ENCODE measurements around the gene TMEM100.

Gene TMEM100, protein sequence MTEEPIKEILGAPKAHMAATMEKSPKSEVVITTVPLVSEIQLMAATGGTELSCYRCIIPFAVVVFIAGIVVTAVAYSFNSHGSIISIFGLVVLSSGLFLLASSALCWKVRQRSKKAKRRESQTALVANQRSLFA

DNA sequence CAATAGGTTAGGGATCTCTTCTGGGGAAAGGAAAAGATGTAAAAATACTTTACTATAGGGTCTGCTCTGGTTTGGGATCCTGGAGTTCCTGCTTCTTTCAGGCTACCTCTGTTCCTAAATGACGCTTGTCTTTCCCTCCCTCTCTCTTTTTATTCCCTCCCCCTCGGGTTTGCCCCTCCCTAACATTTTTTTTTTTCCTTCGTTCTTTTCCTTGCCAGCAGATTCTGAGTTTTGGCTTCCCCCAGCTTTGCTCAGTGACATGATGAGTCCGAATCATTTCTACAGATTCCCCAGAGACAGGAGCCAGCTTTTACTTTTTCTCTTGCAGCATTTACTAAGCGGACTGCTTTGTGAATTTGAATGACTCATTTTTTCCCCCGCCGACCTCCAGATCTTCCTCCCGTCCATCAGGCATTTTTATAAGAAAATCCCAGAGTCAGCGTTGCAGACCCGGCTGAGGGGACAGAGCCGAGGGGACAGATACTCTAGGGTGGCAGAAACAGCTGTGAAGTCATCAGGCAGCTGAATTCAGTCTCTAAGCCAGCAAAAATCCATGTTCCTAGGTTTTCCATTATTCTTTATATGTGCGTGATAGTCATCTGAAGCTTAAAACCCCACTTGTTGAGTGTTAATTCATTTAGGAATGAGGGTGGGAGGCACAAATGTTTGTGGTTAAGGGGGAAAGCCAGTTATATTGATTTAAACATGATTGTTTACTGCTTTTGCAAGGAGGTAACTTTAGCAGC is at the start of gene TMEM100:
Gene TMEM100 (minus strand): TSS at position 123 of the 746 bp plus-strand sequence. CDS start 1,794 bp downstream, outside the sequence.
- no peaks in the 10 kb centered on the region for H3K27me3 ChIP-seq (ENCODE audit: insufficient read depth, poor library complexity, severe bottlenecking)
- no peaks in the 10 kb centered on the region for H3K36me3 ChIP-seq (ENCODE audit: low read depth)
- no peak for ATAC-seq (ENCODE audit: low read depth)
- TF ChIP-seq, protein P1, sequence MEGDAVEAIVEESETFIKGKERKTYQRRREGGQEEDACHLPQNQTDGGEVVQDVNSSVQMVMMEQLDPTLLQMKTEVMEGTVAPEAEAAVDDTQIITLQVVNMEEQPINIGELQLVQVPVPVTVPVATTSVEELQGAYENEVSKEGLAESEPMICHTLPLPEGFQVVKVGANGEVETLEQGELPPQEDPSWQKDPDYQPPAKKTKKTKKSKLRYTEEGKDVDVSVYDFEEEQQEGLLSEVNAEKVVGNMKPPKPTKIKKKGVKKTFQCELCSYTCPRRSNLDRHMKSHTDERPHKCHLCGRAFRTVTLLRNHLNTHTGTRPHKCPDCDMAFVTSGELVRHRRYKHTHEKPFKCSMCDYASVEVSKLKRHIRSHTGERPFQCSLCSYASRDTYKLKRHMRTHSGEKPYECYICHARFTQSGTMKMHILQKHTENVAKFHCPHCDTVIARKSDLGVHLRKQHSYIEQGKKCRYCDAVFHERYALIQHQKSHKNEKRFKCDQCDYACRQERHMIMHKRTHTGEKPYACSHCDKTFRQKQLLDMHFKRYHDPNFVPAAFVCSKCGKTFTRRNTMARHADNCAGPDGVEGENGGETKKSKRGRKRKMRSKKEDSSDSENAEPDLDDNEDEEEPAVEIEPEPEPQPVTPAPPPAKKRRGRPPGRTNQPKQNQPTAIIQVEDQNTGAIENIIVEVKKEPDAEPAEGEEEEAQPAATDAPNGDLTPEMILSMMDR (IDR thresholded peaks at IDR 0.05; ENCODE audit: poor library complexity, severe bottlenecking): no peak
- H3K4me3 ChIP-seq (ENCODE audit: severe bottlenecking): no peak within 1 kb of the TSS
- no peak for DNase-seq (ENCODE audit: low spot score)
- H3K4me1 ChIP-seq (ENCODE audit: insufficient read depth, poor library complexity, severe bottlenecking): peaks cover 19% of the 10 kb centered on the region
- no peaks in the 10 kb centered on the region for H3K9me3 ChIP-seq (ENCODE audit: severe bottlenecking)
- H3K27ac ChIP-seq (ENCODE audit: poor library complexity, severe bottlenecking): no peak within 1 kb of the TSS

DNA sequence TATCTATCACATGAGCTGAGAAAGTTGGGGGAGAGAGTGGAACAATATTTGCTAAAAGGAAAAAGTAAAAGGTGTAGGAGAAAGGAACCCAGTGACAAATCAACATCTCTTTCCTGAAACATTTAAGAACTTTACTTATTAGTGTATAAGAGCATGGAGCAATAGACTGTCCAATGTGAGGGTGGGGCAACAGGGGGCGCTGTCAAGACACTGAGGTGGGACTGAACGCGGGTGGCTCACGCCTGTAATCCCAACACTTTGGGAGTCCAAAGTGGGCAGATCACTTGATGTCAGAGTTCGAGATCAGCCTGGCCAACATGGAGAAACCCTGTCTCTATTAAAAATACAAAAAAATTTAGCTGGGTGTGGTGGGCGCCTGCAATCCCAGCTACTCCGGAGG is 49.4 kb upstream of the TMEM100 start:
- Histone ChIP-seq H3K4me1 (ENCODE audit: insufficient read depth, poor library complexity, severe bottlenecking) (peaks cover 7% of the 10 kb centered on the region), H3K36me3 (ENCODE audit: low read depth) (0 out of 2 replicates have a peak, but pooled peaks cover 8% of the 10 kb centered on the region), H3K27ac (ENCODE audit: poor library complexity, severe bottlenecking) (no peak overlapping the region), H3K9me3 (ENCODE audit: severe bottlenecking) (no peaks in the 10 kb centered on the region), H3K27me3 (ENCODE audit: insufficient read depth, poor library complexity, severe bottlenecking) (no peaks in the 10 kb centered on the region), H3K4me3 (ENCODE audit: severe bottlenecking) (no peak overlapping the region)
- no peak for ATAC-seq (ENCODE audit: low read depth)
- TF ChIP-seq, protein P1 (IDR thresholded peaks at IDR 0.05; ENCODE audit: poor library complexity, severe bottlenecking): no peak
- DNase-seq (ENCODE audit: low spot score): no peak

DNA sequence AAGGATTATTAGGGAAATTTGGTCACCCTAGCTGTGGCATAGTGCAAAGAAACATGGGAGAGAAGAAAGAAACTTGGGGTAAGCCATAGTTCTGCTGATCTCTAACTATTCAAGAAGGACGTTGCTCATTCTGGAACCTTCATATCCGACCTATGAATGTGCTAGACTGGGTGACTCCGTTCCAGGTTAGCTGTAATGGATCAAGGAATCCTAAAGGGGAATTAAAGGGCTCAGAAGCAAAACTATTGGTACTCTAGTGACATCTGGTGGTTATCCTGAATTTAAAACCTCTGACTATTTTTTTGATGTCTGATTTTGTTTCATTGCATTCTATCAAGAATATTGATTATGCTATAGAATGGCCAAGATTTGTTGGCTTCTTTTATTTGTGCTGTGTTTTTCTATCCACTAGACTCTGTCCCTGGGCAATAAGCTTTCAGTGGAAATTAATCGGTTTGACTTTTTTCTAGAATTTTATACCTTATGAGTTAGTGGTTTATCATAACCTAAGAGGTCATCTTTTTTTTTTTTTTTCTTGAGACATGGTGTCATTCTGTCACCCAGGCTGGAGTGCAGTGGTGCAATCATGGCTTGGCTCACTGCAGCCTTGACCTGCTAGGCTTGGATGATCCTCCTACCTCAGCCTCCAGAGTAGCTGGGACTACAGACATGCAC is 47.7 kb upstream of the TMEM100 start:
- H3K9me3 ChIP-seq (ENCODE audit: severe bottlenecking): no peaks in the 10 kb centered on the region
- peak; percentile 78 for ATAC-seq (ENCODE audit: low read depth)

DNA sequence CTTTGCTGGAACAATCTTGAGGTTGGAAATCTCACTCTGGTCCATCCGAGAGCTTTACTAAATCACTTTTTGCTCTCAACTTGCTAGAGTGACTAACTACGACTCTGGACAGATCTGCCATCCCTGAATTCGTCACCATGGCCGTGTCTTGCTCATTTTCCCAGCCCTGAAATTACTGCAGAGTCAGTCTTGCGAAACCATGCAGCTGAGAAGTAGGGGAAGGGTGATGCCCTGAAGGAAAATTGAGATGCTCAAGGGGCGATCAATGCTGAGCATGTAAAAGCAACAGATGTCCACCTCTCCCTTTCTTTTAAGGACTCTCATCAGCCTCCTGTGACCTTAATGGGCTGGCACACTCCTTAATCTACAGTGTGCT is 46.9 kb upstream of the TMEM100 start:
- H3K4me1 ChIP-seq (ENCODE audit: insufficient read depth, poor library complexity, severe bottlenecking): peaks cover 7% of the 10 kb centered on the region
- no peak overlapping the region for H3K27ac ChIP-seq (ENCODE audit: poor library complexity, severe bottlenecking)
- 0 out of 2 replicates have a peak, but pooled peaks cover 8% of the 10 kb centered on the region for H3K36me3 ChIP-seq (ENCODE audit: low read depth)
- peak; percentile 77 for ATAC-seq (ENCODE audit: low read depth)
- no peak overlapping the region for H3K4me3 ChIP-seq (ENCODE audit: severe bottlenecking)
- H3K9me3 ChIP-seq (ENCODE audit: severe bottlenecking): no peaks in the 10 kb centered on the region
- H3K27me3 ChIP-seq (ENCODE audit: insufficient read depth, poor library complexity, severe bottlenecking): no peaks in the 10 kb centered on the region
- TF ChIP-seq, protein P1 (IDR thresholded peaks at IDR 0.05; ENCODE audit: poor library complexity, severe bottlenecking): no peak
- no peak for DNase-seq (ENCODE audit: low spot score)

More for the DNA sequence above, 47.7 kb upstream of the TMEM100 start:
- Histone ChIP-seq H3K4me1 (ENCODE audit: insufficient read depth, poor library complexity, severe bottlenecking) (peaks cover 7% of the 10 kb centered on the region), H3K27ac (ENCODE audit: poor library complexity, severe bottlenecking) (no peak overlapping the region), H3K36me3 (ENCODE audit: low read depth) (0 out of 2 replicates have a peak, but pooled peaks cover 8% of the 10 kb centered on the region), H3K27me3 (ENCODE audit: insufficient read depth, poor library complexity, severe bottlenecking) (no peaks in the 10 kb centered on the region), H3K4me3 (ENCODE audit: severe bottlenecking) (no peak overlapping the region)
- TF ChIP-seq, protein P1 (IDR thresholded peaks at IDR 0.05; ENCODE audit: poor library complexity, severe bottlenecking): peak; percentile 81
- no peak for DNase-seq (ENCODE audit: low spot score)
